AG20443 (cell line): ENCODE measurements around the gene DDX39A.
A peak's percentile ranks its signal among the peaks of the same experiment; 100 is the strongest.

Experiments
- DNase-seq: peaks from one replicate; pipeline ENCODE4 v3.0.0; 2012; ENCODE audit warnings: low spot score, mixed read lengths

Gene DDX39A

GRCh38 chr19:14434543-14435319 is 15.6 kb upstream of the DDX39A start:
- DNase-seq, result peak; percentile 82

GRCh38 chr19:14433554-14434501 is 14.7 kb upstream of the DDX39A start:
- DNase-seq, result no peak

GRCh38 chr19:14432791-14433553 is 13.8 kb upstream of the DDX39A start, which contains the start of gene PKN1:
Gene PKN1 (plus strand): TSS chr19:14433306. CDS start chr19:14433522, 216 bp downstream.
- DNase-seq, result peak; percentile 92

GRCh38 chr19:14430712-14431111 is 11.6 kb upstream of the DDX39A start:
- DNase-seq, result no peak

GRCh38 chr19:14428882-14429416 is 9.8 kb upstream of the DDX39A start:
- no peak for DNase-seq

GRCh38 chr19:14427461-14427860 is 8.3 kb upstream of the DDX39A start:
- DNase-seq, result no peak

GRCh38 chr19:14425696-14426138 is 6.6 kb upstream of the DDX39A start:
- peak; percentile 49 for DNase-seq

GRCh38 chr19:14418856-14419105 is 360 bp downstream of the DDX39A start:
- DNase-seq, result peak; percentile 95

GRCh38 chr19:14416817-14417231 is 2.3 kb downstream of the DDX39A start:
- DNase-seq, result no peak

GRCh38 chr19:14414926-14415690 is 4.0 kb downstream of the DDX39A start:
- no peak for DNase-seq

GRCh38 chr19:14413693-14414181 is 5.4 kb downstream of the DDX39A start:
- no peak for DNase-seq

- DNase-seq, result no peak
These were observed 6.0 kb downstream of the DDX39A start for GRCh38 chr19:14412996-14413692.

GRCh38 chr19:14412324-14412995 is 6.7 kb downstream of the DDX39A start:
- no peak for DNase-seq

GRCh38 chr19:14411938-14412245 is 7.2 kb downstream of the DDX39A start:
- DNase-seq, result no peak

- no peak for DNase-seq
These were observed 7.8 kb downstream of the DDX39A start for GRCh38 chr19:14411161-14411937.

- no peak for DNase-seq
These were observed 8.8 kb downstream of the DDX39A start for GRCh38 chr19:14410091-14411051.

- DNase-seq, result no peak
These were observed 9.8 kb downstream of the DDX39A start for GRCh38 chr19:14409146-14410023.
